Stimulated activated CD4-positive, alpha-beta T cell treated with anti-CD3 and anti-CD28 coated beads, Interleukin-12 subunit alpha, Interleukin-12 subunit beta, amount 100 ng/mL, for 4 hours (primary cell): ENCODE measurements around the gene FKBP10.
"Not testable (repeated sequence)": the region's sequence is repeated elsewhere in the genome, so short reads cannot be mapped to it uniquely, and the experiment has no call there.

Source experiments
- DNase-seq: peaks from one replicate; pipeline ENCODE4 v3.0.0-alpha.2; 2020

Gene FKBP10

GRCh38 chr17:41811549-41812380 is 1.0 kb upstream of the FKBP10 start, which contains the start of gene P3H4:
Gene P3H4, minus strand, starts transcription at chr17:41811949. Its CDS starts 34 bp downstream, at chr17:41811915.
- peak; percentile 69 for DNase-seq

GRCh38 chr17:41813152-41813680 is 412 bp downstream of the FKBP10 start:
- DNase-seq, result no peak

- no peak for DNase-seq
These were observed 908 bp downstream of the FKBP10 start for GRCh38 chr17:41813699-41814124.

GRCh38 chr17:41814195-41814594 is 1.4 kb downstream of the FKBP10 start:
- no peak for DNase-seq

GRCh38 chr17:41816637-41817320 is 4.0 kb downstream of the FKBP10 start:
- no peak for DNase-seq

GRCh38 chr17:41818024-41818423 is 5.2 kb downstream of the FKBP10 start:
- DNase-seq, result no peak

GRCh38 chr17:41821776-41822175 is 9.0 kb downstream of the FKBP10 start:
- DNase-seq, result no peak

GRCh38 chr17:41822216-41823140 is 9.7 kb downstream of the FKBP10 start:
- no peak for DNase-seq

GRCh38 chr17:41823141-41823524 is 10.3 kb downstream of the FKBP10 start:
- DNase-seq, result no peak

- no peak for DNase-seq
These were observed 10.8 kb downstream of the FKBP10 start for GRCh38 chr17:41823580-41823979.

GRCh38 chr17:41824086-41824485 is 11.3 kb downstream of the FKBP10 start:
- no peak for DNase-seq

GRCh38 chr17:41825175-41825845 is 12.5 kb downstream of the FKBP10 start:
- no peak for DNase-seq

GRCh38 chr17:41829961-41830360 is 17.2 kb downstream of the FKBP10 start:
- DNase-seq, result not testable (repeated sequence)

GRCh38 chr17:41835214-41835799 is 22.5 kb downstream of the FKBP10 start:
- DNase-seq, result no peak

GRCh38 chr17:41835800-41836549 is 23.2 kb downstream of the FKBP10 start, which contains the start of gene NT5C3B:
Gene NT5C3B, minus strand, starts transcription at chr17:41836232. Its CDS starts 39 bp downstream, at chr17:41836193.
- peak; percentile 58 for DNase-seq

GRCh38 chr17:41836550-41837196 is 23.9 kb downstream of the FKBP10 start:
- DNase-seq, result no peak

- DNase-seq, result no peak
These were observed 25.1 kb downstream of the FKBP10 start, which contains the start of gene KLHL10 for GRCh38 chr17:41837761-41838538. Gene KLHL10, plus strand, starts transcription at chr17:41837825. Its CDS starts 108 bp downstream, at chr17:41837933.

- not testable (repeated sequence) for DNase-seq
These were observed 26.6 kb downstream of the FKBP10 start for GRCh38 chr17:41839448-41839847.

- not testable (repeated sequence) for DNase-seq
These were observed 28.0 kb downstream of the FKBP10 start for GRCh38 chr17:41840781-41841180.
